22Rv1 (cell line): ENCODE results near the gene RHO.

ENCODE experiments used
- CTCF ChIP-seq: fragments of 450-650 bp; IDR thresholded peaks from 2 replicates; pipeline ENCODE4 v1.5.1; 2017; ENCODE audit warnings: mild to moderate bottlenecking
- ZFX ChIP-seq: fragments of 450-650 bp; IDR thresholded peaks from 2 replicates; pipeline ENCODE4 v1.6.1; 2017; ENCODE audit warnings: antibody characterized with exemption, borderline replicate concordance

GRCh38 chr3:129492691-129493090 lies 35.7 kb upstream of the RHO start:
- TF ChIP-seq CTCF = no peak
- TF ChIP-seq ZFX = no peak
